Endothelial cell (in vitro differentiated cells): Measurements from ENCODE around the gene MISP. TPM values are rescaled to one million over a fixed set of nuclear protein-coding genes. Genes with fewer than 3 reads are reported as not detected.

Experiments
- DNase-seq: peaks from one replicate; pipeline ENCODE4 v3.0.0; 2021; ENCODE audit warnings: low spot score
- H3K27ac Mint-ChIP-seq: one replicate; pipeline ENCODE4 v1.8.0; 2021; ENCODE audit warnings: mixed read lengths, inconsistent platforms; ENCODE audit not compliant: unreplicated experiment
- H3K27me3 Mint-ChIP-seq: one replicate; pipeline ENCODE4 v1.8.0; 2021; ENCODE audit warnings: mild to moderate bottlenecking, moderate library complexity, mixed read lengths, inconsistent platforms; ENCODE audit not compliant: unreplicated experiment
- H3K36me3 Mint-ChIP-seq: one replicate; pipeline ENCODE4 v1.8.0; 2021; ENCODE audit warnings: mild to moderate bottlenecking, low read depth, mixed read lengths, inconsistent platforms; ENCODE audit not compliant: unreplicated experiment
- H3K4me1 Mint-ChIP-seq: one replicate; pipeline ENCODE4 v1.8.0; 2021; ENCODE audit warnings: mild to moderate bottlenecking, mixed read lengths, inconsistent platforms; ENCODE audit not compliant: unreplicated experiment
- H3K4me3 Mint-ChIP-seq: one replicate; pipeline ENCODE4 v1.8.0; 2021; ENCODE audit warnings: mild to moderate bottlenecking, mixed read lengths, inconsistent platforms; ENCODE audit not compliant: unreplicated experiment
- H3K9me3 Mint-ChIP-seq: one replicate; pipeline ENCODE4 v1.8.0; 2021; ENCODE audit warnings: mixed read lengths, inconsistent platforms; ENCODE audit not compliant: unreplicated experiment
- total RNA-seq: library from RNA; stranded (reverse); fragmentation: NEBNext Ultra II Directional; extraction: Animal tissue kit (Norgen Biotek cat#: 25700); gene quantifications from one replicate; pipeline ENCODE4 v1.2.1, GENCODE V29; 2021; ENCODE audit not compliant: unreplicated experiment
- TF ChIP-seq, protein P1 (sequence below): fragments of 200-600 bp; sonication (generic); IDR thresholded peaks from one replicate; pipeline ENCODE4 v1.5.0; 2021; ENCODE audit warnings: antibody characterized with exemption; ENCODE audit not compliant: unreplicated experiment

The MISP gene
- total RNA-seq, 1 donor from 2014 or later: not detected

DNA sequence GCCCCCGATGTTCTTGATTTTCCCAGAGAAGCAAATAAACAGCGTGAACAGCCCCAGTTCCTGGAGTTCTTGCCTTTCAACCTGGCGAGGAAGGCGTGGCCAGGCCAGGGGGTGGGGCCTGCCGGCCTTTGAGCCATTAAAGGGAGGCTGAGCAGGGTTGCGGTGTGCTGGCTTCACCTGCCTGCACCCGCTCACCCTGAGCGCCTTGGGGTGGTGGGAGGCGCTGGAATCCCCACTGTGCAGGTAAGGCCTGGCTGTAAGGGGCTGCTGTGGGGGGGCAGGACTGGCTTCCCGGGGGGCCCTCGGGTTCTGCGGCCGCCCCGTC is 2.7 kb upstream of the MISP start:
- Mint-ChIP-seq H3K9me3 (no peaks in the 10 kb centered on the region), H3K4me1 (no peaks in the 10 kb centered on the region), H3K27me3 (no peaks in the 10 kb centered on the region), H3K27ac (no peak overlapping the region), H3K36me3 (peaks cover 4% of the 10 kb centered on the region), H3K4me3 (no peak overlapping the region)
- DNase-seq: no peak
- TF ChIP-seq, protein P1, sequence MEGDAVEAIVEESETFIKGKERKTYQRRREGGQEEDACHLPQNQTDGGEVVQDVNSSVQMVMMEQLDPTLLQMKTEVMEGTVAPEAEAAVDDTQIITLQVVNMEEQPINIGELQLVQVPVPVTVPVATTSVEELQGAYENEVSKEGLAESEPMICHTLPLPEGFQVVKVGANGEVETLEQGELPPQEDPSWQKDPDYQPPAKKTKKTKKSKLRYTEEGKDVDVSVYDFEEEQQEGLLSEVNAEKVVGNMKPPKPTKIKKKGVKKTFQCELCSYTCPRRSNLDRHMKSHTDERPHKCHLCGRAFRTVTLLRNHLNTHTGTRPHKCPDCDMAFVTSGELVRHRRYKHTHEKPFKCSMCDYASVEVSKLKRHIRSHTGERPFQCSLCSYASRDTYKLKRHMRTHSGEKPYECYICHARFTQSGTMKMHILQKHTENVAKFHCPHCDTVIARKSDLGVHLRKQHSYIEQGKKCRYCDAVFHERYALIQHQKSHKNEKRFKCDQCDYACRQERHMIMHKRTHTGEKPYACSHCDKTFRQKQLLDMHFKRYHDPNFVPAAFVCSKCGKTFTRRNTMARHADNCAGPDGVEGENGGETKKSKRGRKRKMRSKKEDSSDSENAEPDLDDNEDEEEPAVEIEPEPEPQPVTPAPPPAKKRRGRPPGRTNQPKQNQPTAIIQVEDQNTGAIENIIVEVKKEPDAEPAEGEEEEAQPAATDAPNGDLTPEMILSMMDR: no peak

DNA sequence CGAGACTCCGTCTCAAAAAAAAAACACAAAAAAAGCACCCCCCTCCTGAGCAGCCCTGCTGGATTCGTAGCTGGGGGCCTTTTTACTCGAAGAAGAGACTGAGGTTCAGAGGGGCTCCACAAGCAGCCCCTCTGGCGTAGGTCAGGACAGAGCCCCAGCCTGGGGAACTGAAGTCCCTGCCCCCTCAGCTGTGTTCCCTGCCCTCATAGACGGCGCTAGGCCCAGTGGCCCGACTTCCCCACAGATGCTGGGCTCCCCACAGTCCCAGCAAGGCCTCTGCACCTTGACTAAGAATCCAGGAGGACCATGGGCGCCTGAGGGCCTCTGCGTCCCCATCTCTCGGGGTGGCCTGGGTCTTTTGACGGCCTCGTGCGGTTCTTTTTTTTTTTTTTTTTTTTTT is 1.1 kb upstream of the MISP start:
- no peaks in the 10 kb centered on the region for H3K36me3 Mint-ChIP-seq
- H3K27me3 Mint-ChIP-seq: no peaks in the 10 kb centered on the region
- H3K4me3 Mint-ChIP-seq: no peak overlapping the region
- TF ChIP-seq, protein P1: no peak
- no peak overlapping the region for H3K27ac Mint-ChIP-seq
- no peak for DNase-seq
- H3K9me3 Mint-ChIP-seq: no peaks in the 10 kb centered on the region
- no peaks in the 10 kb centered on the region for H3K4me1 Mint-ChIP-seq

DNA sequence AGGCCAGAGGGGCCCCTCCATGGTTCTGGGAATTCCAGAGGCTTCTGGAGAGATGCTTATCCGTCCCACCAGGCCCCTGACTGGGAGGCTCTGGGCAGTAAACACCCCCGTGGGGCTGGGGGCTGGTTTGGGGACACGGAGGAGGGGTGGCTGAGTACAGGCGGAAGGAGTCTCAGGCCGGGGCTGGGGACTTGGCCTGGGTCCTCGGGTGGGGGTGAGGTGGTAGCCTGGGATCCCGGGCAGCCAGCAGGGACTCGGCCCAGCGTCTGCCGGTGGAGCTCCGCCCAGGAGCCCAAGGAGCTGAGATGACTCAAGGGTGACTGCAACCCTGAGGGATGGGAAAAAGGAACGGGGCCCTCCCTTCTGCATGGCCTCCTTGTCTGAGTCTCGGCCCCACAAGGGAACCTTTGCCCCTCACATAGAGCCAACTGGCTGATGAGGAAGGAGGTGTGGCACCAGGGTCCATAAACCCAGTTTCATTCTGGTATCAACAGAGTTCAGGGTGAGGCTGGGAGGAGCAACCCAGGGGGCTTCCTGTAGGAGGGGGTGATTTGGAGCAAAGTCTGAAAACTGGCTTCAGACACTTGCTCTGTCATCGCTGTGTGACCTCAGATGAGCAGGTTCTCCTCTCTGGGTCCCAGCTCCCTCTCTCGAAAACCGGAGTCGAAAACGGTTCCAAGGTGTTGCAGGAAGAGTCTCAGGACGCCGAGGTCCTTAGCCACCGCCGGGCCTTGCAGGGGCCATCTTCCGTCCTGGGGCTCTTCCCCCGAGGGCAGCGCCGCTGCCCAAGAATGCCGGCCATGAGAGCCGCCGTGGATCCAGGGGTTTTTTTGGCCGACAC is 809 bp downstream of the MISP start:
- Mint-ChIP-seq H3K27me3 (peaks cover 3% of the 10 kb centered on the region), H3K4me1 (no peaks in the 10 kb centered on the region), H3K9me3 (no peaks in the 10 kb centered on the region), H3K36me3 (peaks cover 4% of the 10 kb centered on the region), H3K4me3 (no peak overlapping the region), H3K27ac (no peak overlapping the region)
- TF ChIP-seq, protein P1: no peak
- DNase-seq: no peak

DNA sequence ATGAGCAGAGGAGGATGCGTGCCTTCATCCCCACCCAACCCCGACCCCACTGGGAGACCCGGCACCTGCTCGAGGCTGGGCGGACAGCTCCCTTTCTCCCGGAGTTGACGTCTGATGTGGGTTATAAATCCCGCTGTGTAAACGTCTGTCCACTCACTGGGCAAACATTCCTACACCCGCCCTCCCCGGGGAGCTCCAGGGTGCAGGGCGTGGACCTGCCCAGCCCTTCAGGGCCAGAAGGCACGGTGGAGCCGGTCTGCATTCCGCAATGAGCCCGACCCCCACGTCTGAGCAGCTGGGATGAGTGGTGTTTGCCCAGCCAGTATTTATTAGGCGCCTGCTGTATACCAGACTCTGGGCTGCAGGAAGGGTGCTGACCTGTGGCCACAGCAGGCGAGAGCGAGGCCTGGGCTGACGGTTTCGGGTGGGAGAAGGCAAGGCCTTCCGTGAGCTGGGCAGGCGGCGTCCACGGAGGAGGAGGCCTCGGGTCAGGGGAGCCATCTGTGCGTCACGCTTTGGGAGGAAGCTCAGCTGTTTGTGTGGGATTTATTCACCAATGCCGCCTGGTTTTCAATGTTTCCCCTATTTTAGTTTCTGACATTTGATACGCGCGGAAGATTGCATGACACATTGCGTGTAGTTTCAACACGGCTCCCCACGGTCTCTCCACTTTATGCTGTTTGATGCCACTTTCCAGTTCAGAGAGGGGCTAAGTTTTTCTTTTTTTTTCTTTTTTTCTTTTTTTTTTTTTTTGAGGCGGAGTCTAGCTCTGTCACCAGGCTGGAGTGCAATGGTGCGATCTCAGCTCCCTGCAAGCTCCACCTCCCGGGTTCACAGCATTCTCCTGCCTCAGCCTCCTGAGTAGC is 2.0 kb downstream of the MISP start:
- Mint-ChIP-seq H3K27ac (no peak overlapping the region), H3K9me3 (no peaks in the 10 kb centered on the region), H3K36me3 (peaks cover 4% of the 10 kb centered on the region), H3K4me1 (no peaks in the 10 kb centered on the region), H3K27me3 (peaks cover 3% of the 10 kb centered on the region), H3K4me3 (no peak overlapping the region)
- DNase-seq: no peak
- TF ChIP-seq, protein P1: no peak

- DNase-seq: no peak
- Mint-ChIP-seq H3K4me1 (no peaks in the 10 kb centered on the region), H3K27ac (no peak overlapping the region), H3K36me3 (peaks cover 9% of the 10 kb centered on the region), H3K4me3 (no peak overlapping the region), H3K27me3 (peaks cover 3% of the 10 kb centered on the region), H3K9me3 (peaks cover 7% of the 10 kb centered on the region)
- TF ChIP-seq, protein P1: no peak
Observed at GRCh38 chr19:754530-754929, 3.6 kb downstream of the MISP start.
